Gastroesophageal sphincter (tissue), 4 donors: ENCODE measurements around the gene ZBTB7A. TPM values are rescaled to one million over a fixed set of nuclear protein-coding genes. Genes with fewer than 3 reads are reported as not detected.

Source experiments
- ATAC-seq: fragments of 150-250 bp; one replicate; pipeline ENCODE4 v1.9.1; 2016; ENCODE audit warnings: mild to moderate bottlenecking, moderate library complexity
- H3K27ac ChIP-seq, 4 donors: fragments of 200-600 bp; sonication (generic) in 3 of 4; 1 replicate in 3 of 4; 2 replicates in 1 of 4; pipeline ENCODE4 v1.5.1; 2016 to 2019
- H3K27me3 ChIP-seq: fragments of 200-600 bp; sonication (generic); one replicate; pipeline ENCODE4 v1.5.1; 2019
- H3K36me3 ChIP-seq, 2 donors: fragments of 200-600 bp; sonication (generic); one replicate each; pipeline ENCODE4 v1.5.1; 2019; ENCODE audit warnings: control low read depth in 1 of 2
- H3K4me1 ChIP-seq, 3 donors: fragments of 200-600 bp; sonication (generic); 1 replicate in 2 of 3; 2 replicates in 1 of 3; pipeline ENCODE4 v1.5.1; 2016 to 2019; ENCODE audit warnings: control low read depth in 2 of 3
- H3K4me3 ChIP-seq, 2 donors: fragments of 200-600 bp; sonication (generic); one replicate each; pipeline ENCODE4 v1.5.1; 2019; ENCODE audit warnings: mild to moderate bottlenecking in 1 of 2, moderate library complexity in 1 of 2
- H3K9me3 ChIP-seq, 3 donors: fragments of 200-600 bp; sonication (generic); one replicate each; pipeline ENCODE4 v1.5.1; 2017 to 2019; ENCODE audit warnings: control low read depth in 2 of 3
- CTCF ChIP-seq, 4 experiments: fragments of 200-600 bp in 2 of 4; fragments of 450-650 bp in 2 of 4; sonication (generic) in 1 of 4; IDR thresholded peaks; one replicate each; pipeline ENCODE4 v1.5.1; 2017 to 2019; ENCODE audit warnings: antibody characterized with exemption in 4 of 4, mild to moderate bottlenecking in 2 of 4, moderate library complexity in 2 of 4
- EP300 ChIP-seq: sonication (generic); formaldehyde crosslinking; IDR thresholded peaks from one replicate; pipeline ENCODE4 v1.6.1; 2017; ENCODE audit warnings: antibody characterized with exemption, mild to moderate bottlenecking
- POLR2A ChIP-seq, 2 donors: fragments of 450-650 bp; IDR thresholded peaks; one replicate each; pipeline ENCODE4 v1.6.1; 2017; ENCODE audit warnings: antibody characterized with exemption in 2 of 2, mild to moderate bottlenecking in 2 of 2, moderate library complexity in 1 of 2
- POLR2AphosphoS5 ChIP-seq: sonication (generic); formaldehyde crosslinking; IDR thresholded peaks from one replicate; pipeline ENCODE4 v1.6.1; 2017; ENCODE audit warnings: antibody characterized with exemption
- WGBS, 2 donors: methylation state at CpG; one replicate each; pipeline ENCODE4 v1.1.5; 2018; ENCODE audit warnings: low coverage in 1 of 2; 5-methylcytosine and 5-hydroxymethylcytosine counted together
- total RNA-seq, 4 donors: library from RNA; depleted of rRNA; stranded (reverse); fragments of >200 nt; gene quantifications; one replicate each; pipeline ENCODE4 v1.1.0, GENCODE V29; 2016

The ZBTB7A gene
- total RNA-seq, 4 donors from 2014 or later = 65.6 to 122 (median 82.4) TPM

DNA sequence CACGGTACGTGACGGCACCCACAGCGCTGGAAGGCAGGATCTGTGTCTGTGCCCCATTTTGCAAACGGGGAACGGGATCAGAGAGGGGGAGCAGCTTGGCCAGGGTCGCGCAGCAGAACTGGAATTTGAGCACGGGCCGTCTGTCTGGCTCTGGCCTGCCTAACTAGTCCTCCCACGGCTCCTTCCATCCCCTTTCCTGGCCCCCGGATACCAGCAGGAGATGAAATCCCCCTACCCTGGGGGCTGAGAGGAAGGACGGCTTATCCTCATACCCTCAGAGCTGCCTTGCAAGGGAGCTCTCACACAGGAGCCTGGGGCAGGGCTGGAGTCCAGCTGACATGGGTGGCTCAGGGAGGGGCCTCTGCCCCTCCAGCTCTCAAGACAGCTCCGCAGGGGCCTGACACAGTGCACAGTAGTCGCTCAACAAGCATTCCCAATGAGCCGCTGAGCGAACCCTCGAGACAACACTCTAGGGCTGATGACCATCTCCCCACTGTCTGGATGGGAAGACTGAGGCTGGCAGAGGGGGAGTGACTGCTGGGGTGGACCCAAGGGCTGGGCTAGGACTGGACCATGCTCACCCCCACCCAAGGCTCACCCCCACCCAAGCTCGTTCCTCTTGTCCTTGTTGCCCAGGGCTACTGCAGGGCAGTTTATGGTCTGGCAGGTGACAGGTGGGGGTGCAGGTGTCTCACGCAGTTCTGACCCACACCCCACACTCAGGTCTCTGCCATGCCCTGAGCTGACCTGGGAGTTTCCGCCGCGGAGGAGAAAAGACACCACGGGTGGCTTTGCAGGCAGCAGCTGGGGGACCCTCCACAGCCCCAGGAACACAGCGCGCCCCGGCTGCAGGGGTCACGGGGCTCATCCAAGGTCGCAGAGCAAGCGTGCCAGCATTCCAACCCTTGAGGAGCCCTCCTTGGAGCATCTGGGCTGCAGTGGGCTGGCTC lies 4.0 kb downstream of the ZBTB7A start:
- peak overlapping the region in 1 of 2 donors; percentile 72 for H3K4me3 ChIP-seq
- WGBS, 2 donors = 40% methylated on average over 1 of the region's 30 CpGs; no CpG with 5 or more reads in 1 of the 2 donors
- peak overlapping the region in 3 of 4 donors; percentile 97 to 99 (median 98) for H3K27ac ChIP-seq
- no peak for ATAC-seq
- H3K9me3 ChIP-seq = no peaks in the 10 kb centered on the region
- H3K27me3 ChIP-seq = no peaks in the 10 kb centered on the region
- H3K36me3 ChIP-seq = peaks cover 0 to 14% of the 10 kb centered on the region in 2 donors
- H3K4me1 ChIP-seq = peaks cover 5 to 75% (median 57%) of the 10 kb centered on the region in 3 donors
- TF ChIP-seq POLR2A (IDR thresholded peaks at IDR 0.05) (no peak), EP300 (no peak), POLR2AphosphoS5 (no peak), CTCF (IDR thresholded peaks at IDR 0.05) (no peak)

- WGBS, 2 donors = no CpG with 5 or more reads among the region's 29 CpGs
- peaks cover 0 to 14% of the 10 kb centered on the region in 2 donors for H3K36me3 ChIP-seq
- no peak for ATAC-seq
- peak overlapping the region; percentile 71 to 99 (median 98) for H3K27ac ChIP-seq
- TF ChIP-seq CTCF (IDR thresholded peaks at IDR 0.05) (no peak), EP300 (no peak), POLR2AphosphoS5 (no peak), POLR2A (IDR thresholded peaks at IDR 0.05) (no peak)
- H3K4me1 ChIP-seq = peaks cover 5 to 80% (median 59%) of the 10 kb centered on the region in 3 donors
- peak overlapping the region; percentile 18 to 72 for H3K4me3 ChIP-seq
- no peaks in the 10 kb centered on the region for H3K27me3 ChIP-seq
- H3K9me3 ChIP-seq = no peaks in the 10 kb centered on the region
Measured at GRCh38 chr19:4061683-4062418, 4.8 kb downstream of the ZBTB7A start.

DNA sequence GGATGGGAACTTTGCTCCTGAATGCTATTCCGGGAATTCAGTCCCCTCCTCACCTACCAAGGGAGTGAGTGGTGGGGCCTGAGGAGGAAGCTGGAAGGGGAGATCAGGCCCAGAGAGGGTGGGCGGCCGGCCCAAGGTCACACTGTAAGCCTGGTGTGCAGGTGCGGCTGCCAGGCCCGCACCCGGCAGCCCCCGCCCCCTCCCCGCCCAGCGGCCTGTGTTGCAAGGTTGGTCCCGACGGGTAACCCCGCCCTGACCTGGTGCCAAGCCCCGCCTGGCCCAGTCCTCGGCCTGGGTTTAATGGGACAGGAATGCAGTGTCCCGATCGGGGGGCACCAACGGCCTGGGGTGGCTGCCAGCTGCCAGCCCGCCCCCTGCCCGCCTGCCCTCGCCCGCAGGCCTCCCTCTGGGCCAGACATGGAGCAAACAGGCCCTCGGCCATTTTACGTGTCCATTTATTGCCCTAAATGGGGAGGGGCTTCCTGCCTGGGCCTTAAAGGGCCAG lies 5.5 kb downstream of the ZBTB7A start:
- TF ChIP-seq EP300 (no peak), POLR2AphosphoS5 (peak; percentile 60)
- H3K27me3 ChIP-seq = no peaks in the 10 kb centered on the region
- H3K4me1 ChIP-seq = peaks cover 5 to 86% (median 59%) of the 10 kb centered on the region in 3 donors
- peak; percentile 31 for ATAC-seq
- H3K27ac ChIP-seq = peak overlapping the region; percentile 71 to 99 (median 98)
- peaks cover 0 to 17% of the 10 kb centered on the region in 2 donors for H3K36me3 ChIP-seq
- peak overlapping the region; percentile 18 to 72 for H3K4me3 ChIP-seq
- no peaks in the 10 kb centered on the region for H3K9me3 ChIP-seq
- WGBS, 2 donors = no CpG with 5 or more reads among the region's 23 CpGs

GRCh38 chr19:4060621-4061177 lies 6.0 kb downstream of the ZBTB7A start:
- peaks cover 5 to 91% (median 59%) of the 10 kb centered on the region in 3 donors for H3K4me1 ChIP-seq
- ATAC-seq = no peak
- H3K27me3 ChIP-seq = no peaks in the 10 kb centered on the region
- no peaks in the 10 kb centered on the region for H3K9me3 ChIP-seq
- TF ChIP-seq EP300 (no peak), POLR2A (IDR thresholded peaks at IDR 0.05) (no peak), POLR2AphosphoS5 (no peak), CTCF (IDR thresholded peaks at IDR 0.05) (no peak)
- 100% methylated on average over 1 of the region's 16 CpGs; no CpG with 5 or more reads in 1 of the 2 donors for WGBS, 2 donors
- peaks cover 0 to 17% of the 10 kb centered on the region in 2 donors for H3K36me3 ChIP-seq
- H3K4me3 ChIP-seq = peak overlapping the region; percentile 18 to 72
- peak overlapping the region; percentile 71 to 99 (median 98) for H3K27ac ChIP-seq
